NCI-H510A (cell line): Measurements from ENCODE around the gene USP48.

Source experiments
- DNase-seq: peaks from one replicate; lab custom pipeline; 2025; lab: John Stamatoyannopoulos, UW

The USP48 gene

GRCh38 chr1:21668232-21668950 lies 114.6 kb downstream of the USP48 start:
- DNase-seq, result no peak

DNA sequence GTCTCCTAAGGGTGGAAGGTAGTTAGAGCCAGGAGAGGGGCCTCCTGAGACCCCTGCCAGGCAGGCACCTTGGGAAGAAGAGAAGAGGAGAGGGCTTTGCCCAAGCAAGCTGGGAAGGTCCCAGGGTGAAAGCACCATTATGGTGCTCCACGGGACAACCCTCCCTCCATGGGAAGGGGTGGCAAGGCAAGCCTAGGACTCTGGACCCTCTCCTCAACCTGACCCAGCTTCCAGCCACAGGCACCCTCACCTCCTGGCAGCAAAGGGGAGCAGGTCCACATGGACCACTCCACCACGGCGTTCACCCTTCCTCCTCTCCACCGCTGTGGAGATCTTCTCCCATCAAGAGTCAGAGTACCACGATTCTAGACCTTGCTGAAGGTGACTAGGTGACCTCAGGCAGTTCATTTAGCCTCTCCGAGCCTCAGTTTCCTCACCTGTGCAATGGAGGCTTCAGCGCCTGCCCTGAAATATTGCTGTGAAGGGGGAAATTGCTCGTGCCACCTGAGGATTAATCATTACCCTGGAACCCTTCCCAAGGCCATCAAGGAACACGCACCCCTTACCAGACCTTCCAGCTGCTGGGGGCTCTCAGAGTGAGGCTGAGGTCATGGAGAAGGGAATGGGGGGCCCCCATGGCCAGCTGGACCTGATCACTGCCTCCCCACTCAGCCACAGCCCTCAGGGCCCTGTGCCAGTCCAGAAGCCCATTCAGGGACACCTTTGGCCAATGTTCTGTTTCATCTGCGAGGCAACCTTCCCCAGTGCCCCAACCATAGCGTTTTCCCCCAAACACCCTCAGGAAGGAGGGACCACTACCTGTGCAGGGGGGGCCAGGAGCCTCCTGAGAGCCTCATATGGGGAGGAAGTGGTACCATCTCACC lies 115.4 kb downstream of the USP48 start:
- DNase-seq, result no peak

DNA sequence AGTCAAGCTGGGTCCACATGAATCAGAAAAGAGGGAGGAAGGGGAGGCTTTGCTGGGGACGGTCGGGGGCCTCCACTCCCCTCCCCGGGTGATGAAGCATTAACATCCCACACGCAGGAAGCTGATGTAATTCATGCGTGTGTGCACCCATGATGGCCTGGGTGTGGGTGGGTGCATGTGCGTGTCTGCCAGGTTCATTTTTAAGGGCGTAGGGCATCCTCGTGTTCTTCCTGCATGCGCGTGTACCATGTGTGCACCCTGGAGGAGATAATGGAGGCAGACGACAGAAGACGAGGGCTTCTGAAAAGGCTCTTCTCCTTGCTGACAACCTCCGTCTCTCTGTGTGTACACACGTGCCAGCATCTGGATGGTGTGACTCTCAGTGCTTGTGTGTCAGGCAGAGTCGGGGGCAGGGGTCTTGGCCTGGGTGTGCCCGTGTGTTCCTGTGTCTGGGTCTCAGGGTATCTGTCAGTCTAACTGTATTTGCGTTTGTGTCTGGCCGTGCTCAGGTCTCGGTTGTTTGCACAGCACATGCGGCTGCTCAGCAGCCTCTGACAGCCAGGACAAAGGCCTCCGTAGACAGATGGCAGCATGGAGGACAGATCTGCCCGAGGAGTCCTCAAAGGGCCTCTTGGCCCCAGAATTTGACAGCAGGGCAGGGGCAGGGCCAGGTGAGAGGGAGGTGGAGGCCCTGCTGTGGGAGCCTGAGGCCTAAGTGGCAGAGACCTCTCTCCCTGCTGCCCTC lies 116.2 kb downstream of the USP48 start:
- DNase-seq, result no peak

GRCh38 chr1:21665711-21666575 lies 117.0 kb downstream of the USP48 start:
- DNase-seq, result no peak

DNA sequence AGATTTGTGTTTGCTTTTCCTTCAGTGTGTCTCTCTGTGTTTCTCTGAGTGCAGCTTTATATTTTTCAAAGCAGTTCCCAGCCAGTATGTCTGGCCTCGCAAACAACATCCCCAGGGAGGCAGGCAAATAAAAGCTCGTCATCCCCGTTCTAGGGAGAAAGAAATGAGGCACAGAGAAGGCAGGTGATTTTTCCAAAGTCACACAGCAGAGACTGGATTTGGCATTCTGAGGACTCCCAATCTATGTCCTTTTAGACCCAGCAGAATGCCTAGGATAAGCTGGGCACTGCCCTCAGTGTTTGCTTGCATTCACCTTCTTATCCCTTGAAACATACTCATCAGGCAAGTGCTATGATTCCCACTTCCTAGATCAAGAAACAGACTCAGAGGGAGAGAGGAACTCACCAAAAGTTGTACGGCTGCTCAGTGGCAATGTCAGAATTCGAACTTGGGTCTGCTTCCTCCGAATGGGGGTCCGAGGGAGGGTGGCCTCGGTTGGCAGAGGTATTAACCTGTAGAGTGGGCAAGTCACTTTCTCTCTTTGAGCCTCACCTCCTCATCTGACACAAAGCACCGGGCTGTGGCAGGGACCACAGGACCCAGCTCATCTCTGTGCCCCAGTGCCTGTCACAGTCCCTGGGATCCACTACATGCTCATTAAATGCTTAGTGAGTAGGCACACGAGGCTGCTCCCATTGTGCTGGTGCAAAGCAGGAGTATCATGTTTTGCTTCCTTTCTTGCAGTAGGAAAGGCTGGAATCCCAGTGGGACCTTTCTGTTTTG lies 118.0 kb downstream of the USP48 start:
- DNase-seq, result no peak

DNA sequence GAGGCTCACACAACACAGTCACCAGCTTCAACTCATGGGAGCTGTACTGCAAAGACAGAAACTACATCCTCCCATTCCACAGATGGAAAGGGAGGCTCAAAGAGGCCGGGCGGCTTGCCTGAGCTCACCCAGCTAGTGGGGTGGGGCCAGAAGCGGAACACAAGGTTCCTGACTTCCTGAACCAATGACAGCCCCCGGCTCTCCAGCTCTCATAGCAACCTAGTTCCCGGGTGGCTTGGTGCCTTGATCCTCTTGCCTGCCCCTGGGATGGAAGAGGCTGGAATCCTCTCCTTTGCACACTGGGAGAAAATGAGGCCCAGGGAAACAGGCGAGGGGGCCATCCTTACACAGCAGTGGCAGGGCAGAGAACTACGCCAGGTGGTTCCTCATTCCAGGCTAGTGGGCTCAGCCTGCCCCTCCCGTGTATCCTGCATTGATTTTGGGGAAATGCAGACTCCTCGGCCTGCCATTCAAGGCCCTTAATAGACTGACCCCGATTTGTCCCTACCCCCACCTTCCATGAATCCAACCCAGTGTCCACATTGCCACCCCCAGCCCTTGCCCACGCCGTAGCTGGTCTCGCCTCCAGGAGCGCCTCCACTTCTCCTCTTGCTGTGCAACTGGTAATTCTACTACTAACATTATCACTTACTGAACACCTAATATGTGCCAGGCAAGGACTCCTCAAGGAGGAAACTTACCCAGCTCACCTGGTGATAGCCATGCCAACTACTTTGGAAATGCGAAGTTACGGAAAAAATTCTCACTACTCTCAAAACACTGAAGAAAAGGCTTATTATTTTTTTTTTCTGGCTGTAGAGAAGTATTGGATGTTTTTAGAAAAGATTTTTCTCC lies 118.8 kb downstream of the USP48 start:
- no peak for DNase-seq

- no peak for DNase-seq
Observed at GRCh38 chr1:21663248-21663950, 119.5 kb downstream of the USP48 start.

DNA sequence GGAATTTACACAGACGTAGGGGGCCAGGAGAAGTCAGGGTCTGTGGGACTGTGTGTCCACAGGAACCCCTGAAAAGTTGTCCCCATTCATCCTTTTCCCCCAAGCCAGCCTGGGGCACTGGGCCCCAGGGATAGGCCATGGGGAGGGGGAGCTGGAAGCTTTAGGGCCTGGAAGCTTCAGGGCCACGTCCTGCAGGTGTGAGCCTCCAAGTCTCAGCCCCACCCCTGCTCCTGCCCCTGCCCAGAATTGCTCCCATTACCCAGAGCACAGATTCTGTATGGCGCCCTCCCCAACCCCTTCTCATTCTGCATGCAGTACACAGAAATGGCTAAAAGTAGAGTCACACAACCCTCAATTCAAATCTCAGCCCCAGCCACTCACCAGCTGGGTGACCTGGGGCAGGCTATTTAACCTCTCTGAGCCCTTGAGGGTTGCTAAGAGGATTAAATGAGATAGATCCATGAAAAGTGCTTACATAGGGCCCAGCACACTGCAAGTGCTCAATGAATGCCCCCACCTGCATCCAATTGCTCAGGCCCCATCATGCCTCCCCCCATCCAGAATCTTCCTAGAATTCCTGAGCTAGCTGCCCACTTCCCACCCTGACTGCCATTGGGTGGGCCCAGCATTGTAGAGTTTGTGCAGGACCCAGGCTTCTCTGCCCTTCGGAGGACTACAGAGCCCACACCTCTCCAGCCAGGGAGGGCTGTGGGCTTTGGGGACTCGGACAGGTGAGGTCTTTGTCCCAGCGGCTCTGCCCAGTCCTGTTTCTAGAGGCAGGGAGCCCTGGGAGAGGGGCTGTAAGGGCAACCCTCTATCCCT lies 120.3 kb downstream of the USP48 start:
- DNase-seq, result no peak

GRCh38 chr1:21661886-21662285 lies 121.1 kb downstream of the USP48 start:
- no peak for DNase-seq

GRCh38 chr1:21659924-21660326 lies 123.0 kb downstream of the USP48 start:
- no peak for DNase-seq

- peak; percentile 54 for DNase-seq
Observed at GRCh38 chr1:21659099-21659923, 123.6 kb downstream of the USP48 start.

- DNase-seq, result no peak
Observed at GRCh38 chr1:21657456-21658190, 125.3 kb downstream of the USP48 start.

- no peak for DNase-seq
Observed at GRCh38 chr1:21655748-21656147, 127.2 kb downstream of the USP48 start.

GRCh38 chr1:21655259-21655658 lies 127.7 kb downstream of the USP48 start:
- no peak for DNase-seq

DNA sequence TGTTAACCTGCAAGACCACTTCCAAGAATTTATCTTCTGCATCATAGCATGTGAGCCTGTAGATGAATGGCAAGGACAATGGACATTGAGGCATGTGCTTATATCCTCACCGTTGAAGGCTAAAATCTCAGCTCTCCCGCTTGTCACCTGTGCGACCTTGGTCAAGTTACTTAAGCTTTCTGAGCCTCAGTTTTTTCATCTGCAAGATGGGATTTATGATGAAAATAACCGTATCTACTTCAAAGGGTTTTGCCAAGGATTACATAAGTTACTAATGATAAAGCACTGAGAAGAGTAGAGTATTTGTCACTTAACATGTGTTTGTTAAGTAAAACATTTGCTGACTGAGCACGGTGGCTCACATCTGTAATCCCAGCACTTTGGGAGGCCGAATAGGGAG lies 128.7 kb downstream of the USP48 start:
- no peak for DNase-seq

GRCh38 chr1:21653744-21654100 lies 129.2 kb downstream of the USP48 start:
- DNase-seq, result no peak
